CD4-positive, alpha-beta memory T cell (primary cell): ENCODE data around the gene ASPN. TPM values are rescaled to one million over a fixed set of nuclear protein-coding genes. Genes with fewer than 3 reads are reported as not detected.

Experiments used
- CTCF ChIA-PET: fragments of 350-600 bp; sonication (Branson Sonifier 250); formaldehyde crosslinking; loops from one replicate; lab custom pipeline; 2021; ENCODE audit warnings: inconsistent platforms; ENCODE audit not compliant: partially characterized antibody; lab: Charles Lee
- POLR2A ChIA-PET: fragments of 350-600 bp; sonication (Branson Sonifier 250); formaldehyde crosslinking; loops from one replicate; lab custom pipeline; 2021; ENCODE audit not compliant: partially characterized antibody; lab: Charles Lee
- DNase-seq, 5 donors: peaks; one replicate each; pipeline versions ENCODE4 v3.0.0 to v3.0.0-alpha.2; 2020 to 2022; ENCODE audit warnings: mixed read lengths in 1 of 5
- H3K27ac ChIP-seq: one replicate; pipeline ENCODE4 v1.7.0; 2013; ENCODE audit warnings: low read depth, low read length
- H3K27me3 ChIP-seq: 2 replicates; pipeline ENCODE4 v1.7.0; 2013; ENCODE audit warnings: mild to moderate bottlenecking, low read length, moderate library complexity; ENCODE audit not compliant: insufficient read depth
- H3K36me3 ChIP-seq: 2 replicates; pipeline ENCODE4 v1.7.0; 2013; ENCODE audit warnings: mild to moderate bottlenecking, low read length, moderate library complexity; ENCODE audit not compliant: insufficient read depth
- H3K4me1 ChIP-seq: 2 replicates; pipeline ENCODE4 v1.7.0; 2013; ENCODE audit warnings: mild to moderate bottlenecking, low read length, moderate library complexity; ENCODE audit not compliant: insufficient read depth
- H3K4me3 ChIP-seq, 2 donors: one replicate each; pipeline ENCODE4 v1.7.0; 2013; ENCODE audit warnings: low read length in 2 of 2, mild to moderate bottlenecking in 1 of 2
- H3K9me3 ChIP-seq, 2 donors: one replicate each; pipeline ENCODE4 v1.7.0; 2013; ENCODE audit warnings: low read length in 2 of 2, control low read depth in 1 of 2; ENCODE audit not compliant: control insufficient read depth in 1 of 2
- H3K27ac Mint-ChIP-seq, 7 donors: one replicate each; pipeline ENCODE4 v1.8.0; 2020 to 2021; ENCODE audit warnings: mixed read lengths in 7 of 7, mild to moderate bottlenecking in 6 of 7, inconsistent platforms in 3 of 7, moderate library complexity in 3 of 7
- H3K27me3 Mint-ChIP-seq, 2 donors: one replicate each; pipeline ENCODE4 v1.8.0; 2020 to 2021; ENCODE audit warnings: mixed read lengths in 2 of 2
- H3K36me3 Mint-ChIP-seq, 2 donors: one replicate each; pipeline ENCODE4 v1.8.0; 2020 to 2021; ENCODE audit warnings: mixed read lengths in 2 of 2, inconsistent platforms in 1 of 2, mild to moderate bottlenecking in 1 of 2
- H3K4me1 Mint-ChIP-seq, 4 donors: one replicate each; pipeline ENCODE4 v1.8.0; 2020 to 2021; ENCODE audit warnings: mixed read lengths in 4 of 4, mild to moderate bottlenecking in 1 of 4
- H3K4me3 Mint-ChIP-seq, 8 donors: one replicate each; pipeline ENCODE4 v1.8.0; 2020 to 2021; ENCODE audit warnings: mixed read lengths in 8 of 8, mild to moderate bottlenecking in 7 of 8, moderate library complexity in 6 of 8, inconsistent platforms in 3 of 8
- H3K9me3 Mint-ChIP-seq, 8 donors: one replicate each; pipeline ENCODE4 v1.8.0; 2020 to 2021; ENCODE audit warnings: mixed read lengths in 8 of 8, mild to moderate bottlenecking in 5 of 8, inconsistent platforms in 3 of 8, moderate library complexity in 1 of 8
- intact Hi-C: fragments of 100-400 bp; cut with micrococcal nuclease; formaldehyde crosslinking; loops from one replicate; pipeline ENCODE4 v1.15.1; 2023
- polyA plus RNA-seq, 2 donors: library from polyadenylated mRNA; unstranded; fragments of 300-500 nt; fragmentation: Illumina TruSeq; gene quantifications; one replicate each; pipeline ENCODE4 v1.2.3, GENCODE V29; 2021
- total RNA-seq, 2 experiments: library from RNA; stranded (reverse); gene quantifications; one replicate each; pipeline ENCODE4 v1.2.3, GENCODE V29; 2021

ASPN gene
- total and polyA plus RNA-seq, 4 experiments from 2014 or later: not detected

GRCh38 chr9:92506184-92506857, 24.0 kb upstream of the ASPN start:
- Mint-ChIP-seq H3K27me3 (no peaks in the 10 kb centered on the region), H3K4me3 (no peak overlapping the region), H3K4me1 (peaks cover 0 to 4% (median 2%) of the 10 kb centered on the region in 4 donors), H3K27ac (no peak overlapping the region), H3K9me3 (peaks cover 0 to 3% (median 0%) of the 10 kb centered on the region in 8 donors), H3K36me3 (no peaks in the 10 kb centered on the region)
- intact Hi-C loops: no loop called here
- no peaks in the 10 kb centered on the region for H3K9me3 ChIP-seq
- H3K4me3 ChIP-seq: no peak overlapping the region
- no peak overlapping the region for H3K27ac ChIP-seq
- DNase-seq: no peak
- no peaks in the 10 kb centered on the region for H3K27me3 ChIP-seq
- POLR2A ChIA-PET: no interaction called here
- H3K4me1 ChIP-seq: no peaks in the 10 kb centered on the region
- H3K36me3 ChIP-seq: no peaks in the 10 kb centered on the region
- CTCF ChIA-PET: no interaction called here

GRCh38 chr9:92504881-92505280, 22.6 kb upstream of the ASPN start:
- no peak overlapping the region for H3K4me3 ChIP-seq
- ChIA-PET CTCF (no interaction called here), POLR2A (no interaction called here)
- no peaks in the 10 kb centered on the region for H3K36me3 Mint-ChIP-seq
- peaks cover 0 to 4% (median 2%) of the 10 kb centered on the region in 4 donors for H3K4me1 Mint-ChIP-seq
- peaks cover 0 to 3% (median 0%) of the 10 kb centered on the region in 8 donors for H3K9me3 Mint-ChIP-seq
- H3K27ac Mint-ChIP-seq: no peak overlapping the region
- no peaks in the 10 kb centered on the region for H3K27me3 ChIP-seq
- no peak overlapping the region for H3K27ac ChIP-seq
- no peak for DNase-seq
- H3K4me1 ChIP-seq: no peaks in the 10 kb centered on the region
- intact Hi-C loops: loop anchor here (5.0 kb wide), 1 partner anchor 287 kb away; no protein-coding TSS in a partner anchor
- H3K4me3 Mint-ChIP-seq: no peak overlapping the region
- H3K27me3 Mint-ChIP-seq: no peaks in the 10 kb centered on the region
- no peaks in the 10 kb centered on the region for H3K9me3 ChIP-seq
- H3K36me3 ChIP-seq: no peaks in the 10 kb centered on the region

GRCh38 chr9:92503156-92503555, 20.9 kb upstream of the ASPN start:
- intact Hi-C loops: loop anchor here (5.0 kb wide), 1 partner anchor 289 kb away; no protein-coding TSS in a partner anchor
- H3K4me3 Mint-ChIP-seq: no peak overlapping the region
- H3K27me3 ChIP-seq: no peaks in the 10 kb centered on the region
- no peak overlapping the region for H3K27ac Mint-ChIP-seq
- peaks cover 0 to 3% (median 0%) of the 10 kb centered on the region in 8 donors for H3K9me3 Mint-ChIP-seq
- H3K27me3 Mint-ChIP-seq: no peaks in the 10 kb centered on the region
- no peaks in the 10 kb centered on the region for H3K4me1 ChIP-seq
- no peak overlapping the region for H3K4me3 ChIP-seq
- H3K9me3 ChIP-seq: no peaks in the 10 kb centered on the region
- H3K27ac ChIP-seq: no peak overlapping the region
- ChIA-PET CTCF (no interaction called here), POLR2A (no interaction called here)
- H3K36me3 ChIP-seq: no peaks in the 10 kb centered on the region
- H3K36me3 Mint-ChIP-seq: no peaks in the 10 kb centered on the region
- peaks cover 0 to 4% (median 2%) of the 10 kb centered on the region in 4 donors for H3K4me1 Mint-ChIP-seq
- no peak for DNase-seq

- Mint-ChIP-seq H3K36me3 (no peaks in the 10 kb centered on the region), H3K27me3 (no peaks in the 10 kb centered on the region), H3K27ac (no peak overlapping the region), H3K4me3 (no peak overlapping the region), H3K4me1 (peaks cover 0 to 4% (median 0%) of the 10 kb centered on the region in 4 donors), H3K9me3 (no peaks in the 10 kb centered on the region)
- POLR2A ChIA-PET: no interaction called here
- intact Hi-C loops: loop anchor here (5.0 kb wide), 1 partner anchor 290 kb away; no protein-coding TSS in a partner anchor
- H3K36me3 ChIP-seq: no peaks in the 10 kb centered on the region
- CTCF ChIA-PET: no interaction called here
- DNase-seq: no peak
- H3K4me3 ChIP-seq: no peak overlapping the region
- no peaks in the 10 kb centered on the region for H3K4me1 ChIP-seq
- H3K27me3 ChIP-seq: no peaks in the 10 kb centered on the region
- H3K27ac ChIP-seq: no peak overlapping the region
- H3K9me3 ChIP-seq: no peaks in the 10 kb centered on the region
Observed at GRCh38 chr9:92501671-92502393, 19.5 kb upstream of the ASPN start.

GRCh38 chr9:92500725-92501124, 18.4 kb upstream of the ASPN start:
- Histone ChIP-seq H3K27me3 (no peaks in the 10 kb centered on the region), H3K4me1 (no peaks in the 10 kb centered on the region), H3K27ac (no peak overlapping the region), H3K36me3 (no peaks in the 10 kb centered on the region), H3K9me3 (no peaks in the 10 kb centered on the region), H3K4me3 (no peak overlapping the region)
- no peaks in the 10 kb centered on the region for H3K36me3 Mint-ChIP-seq
- no peak for DNase-seq
- H3K4me1 Mint-ChIP-seq: no peaks in the 10 kb centered on the region
- CTCF ChIA-PET: no interaction called here
- no peak overlapping the region for H3K4me3 Mint-ChIP-seq
- H3K27ac Mint-ChIP-seq: no peak overlapping the region
- no peaks in the 10 kb centered on the region for H3K27me3 Mint-ChIP-seq
- H3K9me3 Mint-ChIP-seq: no peaks in the 10 kb centered on the region
- intact Hi-C loops: loop anchor here (5.0 kb wide), 1 partner anchor 292 kb away; no protein-coding TSS in a partner anchor
- POLR2A ChIA-PET: no interaction called here

- Mint-ChIP-seq H3K27ac (no peak overlapping the region), H3K27me3 (no peaks in the 10 kb centered on the region), H3K36me3 (no peaks in the 10 kb centered on the region), H3K9me3 (no peaks in the 10 kb centered on the region), H3K4me3 (no peak overlapping the region), H3K4me1 (no peaks in the 10 kb centered on the region)
- Histone ChIP-seq H3K4me3 (no peak overlapping the region), H3K4me1 (no peaks in the 10 kb centered on the region), H3K36me3 (no peaks in the 10 kb centered on the region), H3K27me3 (no peaks in the 10 kb centered on the region), H3K27ac (no peak overlapping the region), H3K9me3 (no peaks in the 10 kb centered on the region)
- ChIA-PET POLR2A (no interaction called here), CTCF (no interaction called here)
- no peak for DNase-seq
- intact Hi-C loops: loop anchor here (5.0 kb wide), 1 partner anchor 293 kb away; no protein-coding TSS in a partner anchor
Observed at GRCh38 chr9:92499701-92500100, 17.4 kb upstream of the ASPN start.

GRCh38 chr9:92496396-92497176, 14.3 kb upstream of the ASPN start:
- no peaks in the 10 kb centered on the region for H3K27me3 ChIP-seq
- H3K27ac ChIP-seq: no peak overlapping the region
- no peaks in the 10 kb centered on the region for H3K9me3 ChIP-seq
- no peak overlapping the region for H3K27ac Mint-ChIP-seq
- no peaks in the 10 kb centered on the region for H3K36me3 ChIP-seq
- no peak for DNase-seq
- H3K4me1 ChIP-seq: no peaks in the 10 kb centered on the region
- no peaks in the 10 kb centered on the region for H3K9me3 Mint-ChIP-seq
- CTCF ChIA-PET: no interaction called here
- intact Hi-C loops: no loop called here
- no peaks in the 10 kb centered on the region for H3K27me3 Mint-ChIP-seq
- H3K36me3 Mint-ChIP-seq: no peaks in the 10 kb centered on the region
- no peak overlapping the region for H3K4me3 ChIP-seq
- POLR2A ChIA-PET: no interaction called here
- no peaks in the 10 kb centered on the region for H3K4me1 Mint-ChIP-seq
- no peak overlapping the region for H3K4me3 Mint-ChIP-seq
